Amniotic epithelial cell (primary cell): ENCODE data around the gene EEF1E1.
"Not testable (repeated sequence)": the region's sequence is repeated elsewhere in the genome, so short reads cannot be mapped to it uniquely, and the experiment has no call there.

Experiments used
- DNase-seq: peaks from one replicate; pipeline ENCODE4 v3.0.0-alpha.2; 2010; ENCODE audit warnings: low read depth

The EEF1E1 gene

DNA sequence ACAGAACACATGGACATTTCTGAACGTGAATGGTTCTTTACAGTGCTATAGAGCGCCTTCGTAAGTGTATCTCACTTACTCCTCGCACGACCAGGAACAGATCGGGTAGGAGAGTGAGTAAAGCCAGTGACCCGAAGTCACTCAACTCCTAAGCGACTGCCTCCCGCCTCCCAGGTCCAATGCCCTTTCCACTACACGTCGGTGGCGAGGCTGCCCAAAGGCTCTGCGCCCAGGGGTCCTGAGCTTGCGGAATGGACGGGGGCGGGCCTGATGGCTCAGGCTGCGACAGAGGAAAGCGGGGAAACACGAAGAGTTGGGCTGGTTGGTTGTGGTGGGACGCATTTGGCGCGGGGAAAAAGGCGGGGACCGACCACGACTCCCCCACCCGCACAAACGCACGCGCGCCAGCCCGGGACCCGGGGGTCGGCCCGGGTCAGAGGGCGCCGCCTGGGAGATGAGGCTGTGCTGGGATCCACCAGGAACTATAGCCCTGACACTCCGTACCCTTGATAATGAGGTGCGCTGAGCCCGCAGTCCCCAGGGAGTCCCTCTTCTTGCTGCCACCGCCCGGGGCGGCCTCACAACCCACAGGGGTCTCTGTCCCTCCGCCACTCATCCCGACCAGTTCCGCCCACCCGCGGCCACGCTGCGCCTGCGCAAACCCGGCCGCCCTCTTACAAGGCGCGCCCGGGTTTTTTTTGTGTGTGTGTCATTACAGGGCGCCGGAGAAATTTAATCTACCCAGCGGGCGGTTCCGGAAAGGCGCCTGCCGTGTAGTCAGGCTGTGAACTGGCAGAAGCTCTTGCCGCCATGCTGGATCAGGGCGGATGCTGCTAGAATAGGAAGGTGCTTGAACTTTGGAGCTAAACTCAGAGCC lies 38.3 kb downstream of the EEF1E1 start, which contains the start of gene BLOC1S5:
BLOC1S5 (minus strand) TSS at position 629 of the 877 bp plus-strand sequence; CDS start at position 616, 13 bp downstream.
- peak; percentile 94 for DNase-seq

DNA sequence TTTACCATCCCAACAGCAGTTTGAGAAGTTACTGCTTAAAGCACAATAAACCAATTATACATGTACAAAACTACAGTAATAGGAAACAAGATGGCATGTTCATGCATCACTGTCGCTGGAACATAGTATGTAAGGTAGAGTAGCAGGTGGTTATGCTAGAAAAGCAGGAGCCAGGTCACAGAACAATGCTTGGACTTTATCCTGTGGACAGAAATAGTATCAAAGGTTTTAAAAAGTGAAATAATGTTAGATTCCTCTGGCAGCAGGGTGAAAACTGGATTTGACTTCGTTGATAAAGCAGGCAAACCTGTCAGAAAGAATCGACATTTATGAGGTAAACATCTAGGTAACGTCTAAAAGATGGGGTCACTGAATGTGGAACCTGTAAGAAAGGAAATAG lies 40.6 kb downstream of the EEF1E1 start:
- DNase-seq: no peak

DNA sequence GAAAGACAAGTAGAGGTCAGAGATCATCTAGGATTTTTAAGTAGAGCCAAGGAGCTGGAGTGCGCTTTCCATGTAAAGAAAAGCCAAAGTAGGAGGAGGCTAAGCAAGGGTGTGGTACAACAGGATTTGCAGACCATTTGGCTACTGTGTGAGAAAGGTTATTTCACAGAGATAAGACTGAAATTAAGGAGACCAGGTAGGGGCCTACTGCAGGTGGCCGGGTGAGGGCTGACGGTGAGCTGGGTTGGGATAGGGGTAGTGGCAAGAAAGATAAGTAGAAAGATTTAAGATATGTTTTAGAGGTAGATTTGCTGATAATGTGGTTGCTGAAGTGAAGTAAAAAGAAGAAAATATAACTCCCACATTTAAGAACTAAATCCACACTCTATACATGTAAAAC lies 42.0 kb downstream of the EEF1E1 start:
- DNase-seq: no peak

DNA sequence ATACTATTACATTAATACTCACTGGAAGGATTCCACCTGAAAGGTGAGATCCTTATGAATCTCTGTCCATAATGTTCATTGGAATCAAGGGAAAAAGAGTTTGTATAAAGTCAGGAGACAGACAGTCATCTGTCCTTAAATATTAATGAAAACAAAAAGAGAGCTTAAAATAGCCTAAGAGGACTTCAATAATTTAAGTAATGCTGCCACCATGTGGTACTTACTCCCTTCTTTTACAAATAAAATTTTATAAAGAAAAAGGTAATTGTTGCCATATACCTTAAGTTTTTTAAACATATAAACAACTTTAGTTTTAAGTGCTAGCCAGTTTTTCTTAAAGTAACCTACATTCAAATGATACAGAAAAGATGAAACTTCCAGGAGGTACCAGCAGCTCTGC lies 43.2 kb downstream of the EEF1E1 start:
- DNase-seq: peak; percentile 49

DNA sequence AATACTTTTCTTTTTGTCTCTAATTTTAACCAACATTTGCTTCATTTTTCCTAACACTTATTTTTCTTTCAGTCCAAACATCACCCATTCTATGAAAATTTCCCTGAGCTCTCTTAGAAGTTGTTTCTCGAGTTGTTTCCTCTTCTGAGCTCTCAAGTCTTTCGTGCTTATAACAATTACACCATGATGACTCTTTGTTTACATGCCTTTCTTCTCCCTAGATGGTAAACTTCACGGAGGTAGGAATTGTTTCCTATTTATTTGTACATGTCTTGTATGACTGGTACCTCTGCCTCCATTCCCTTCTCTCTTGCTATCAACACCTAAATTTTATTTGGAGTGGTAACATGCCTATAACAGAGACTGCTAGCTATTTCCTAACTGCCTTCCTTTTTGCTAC lies 44.6 kb downstream of the EEF1E1 start:
- no peak for DNase-seq

DNA sequence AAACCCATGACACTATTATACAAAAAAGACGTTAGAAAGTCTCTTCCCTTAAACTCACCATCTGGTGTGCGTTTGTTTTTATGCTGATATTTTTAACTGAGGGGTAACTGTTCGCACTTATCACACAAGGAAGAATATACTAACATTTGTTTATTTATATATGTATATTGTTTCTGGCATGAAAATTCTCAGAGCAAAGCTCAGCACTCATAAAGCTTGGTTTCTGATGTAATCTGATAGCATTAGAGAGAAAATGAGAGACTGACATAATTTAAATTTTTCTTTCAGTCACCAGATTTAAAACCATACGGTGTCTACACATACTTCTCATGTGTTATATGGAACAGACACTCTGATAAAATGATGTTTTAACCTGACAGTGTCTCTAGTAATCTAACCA lies 45.1 kb downstream of the EEF1E1 start:
- no peak for DNase-seq

DNA sequence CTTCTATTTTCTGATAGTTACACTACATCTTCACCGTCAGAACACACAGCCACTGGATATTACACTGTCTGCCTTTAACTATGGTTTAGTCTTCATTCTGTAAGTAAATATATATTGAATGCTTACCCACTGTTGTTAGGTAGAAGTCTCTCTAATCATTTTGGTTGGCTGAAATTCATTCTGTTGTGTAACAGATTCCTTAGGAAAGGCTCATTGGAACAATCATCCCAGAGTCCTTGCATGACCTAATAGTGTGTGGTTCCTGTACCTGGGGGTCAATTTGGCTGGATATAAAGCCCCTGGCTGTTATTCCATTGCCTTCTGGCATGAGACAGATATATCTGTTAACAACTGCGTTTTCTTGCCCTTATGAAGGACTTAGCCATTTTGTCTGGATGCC lies 48.1 kb downstream of the EEF1E1 start:
- DNase-seq: peak; percentile 54

DNA sequence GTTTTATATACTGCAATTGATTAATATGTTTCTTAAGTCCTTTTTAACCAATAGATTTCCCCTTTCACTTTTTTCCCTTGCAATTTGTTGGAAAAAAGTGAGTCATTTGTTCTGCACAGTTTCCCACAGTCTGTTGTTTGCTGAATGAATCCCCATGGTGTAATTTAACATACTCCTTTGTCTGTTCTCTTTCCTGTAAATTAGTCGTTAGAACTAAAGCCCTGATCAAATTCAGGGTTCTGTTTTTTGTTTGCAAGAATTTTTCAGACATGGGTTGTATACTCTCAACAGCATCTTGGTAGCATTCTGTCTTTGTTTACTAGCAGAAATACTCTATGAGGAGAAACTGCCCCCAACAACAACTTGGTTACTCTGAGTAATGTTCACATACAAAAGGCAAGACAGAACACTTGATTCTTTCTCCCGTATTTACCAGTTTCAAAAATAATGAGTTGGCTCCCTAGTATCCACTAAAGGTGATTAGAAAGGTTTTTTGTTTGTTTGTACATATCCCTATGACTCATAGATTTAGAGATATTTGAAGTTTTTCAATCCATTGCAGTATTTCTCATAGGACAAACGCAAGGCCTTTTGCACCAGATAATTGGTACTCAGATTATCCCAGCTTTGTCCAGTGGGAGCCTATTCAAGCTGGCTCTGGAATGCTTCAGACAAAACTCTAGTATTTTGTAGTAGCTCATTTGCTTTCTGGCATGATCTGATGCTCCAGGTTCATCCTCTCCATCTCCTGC lies 54.6 kb downstream of the EEF1E1 start:
- DNase-seq: peak; percentile 80

DNA sequence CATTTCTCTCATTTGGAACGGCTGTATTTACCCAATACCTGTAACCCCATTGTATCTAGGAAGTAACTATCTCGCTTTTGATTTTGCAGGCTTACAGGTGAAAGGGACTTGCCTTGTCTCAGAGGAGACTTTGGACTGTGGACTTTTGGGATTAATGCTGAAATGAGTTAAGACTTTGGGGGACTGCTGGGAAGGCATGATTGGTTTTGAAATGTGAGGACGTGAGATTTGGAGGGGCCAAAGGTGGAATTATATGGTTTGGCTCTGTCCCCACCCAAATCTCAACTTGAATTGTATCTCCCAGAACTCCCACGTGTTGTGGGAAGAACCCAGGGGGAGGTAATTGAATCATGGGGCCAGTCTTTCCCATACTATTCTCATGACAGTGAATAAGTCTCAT lies 56.6 kb downstream of the EEF1E1 start:
- DNase-seq: not testable (repeated sequence)

DNA sequence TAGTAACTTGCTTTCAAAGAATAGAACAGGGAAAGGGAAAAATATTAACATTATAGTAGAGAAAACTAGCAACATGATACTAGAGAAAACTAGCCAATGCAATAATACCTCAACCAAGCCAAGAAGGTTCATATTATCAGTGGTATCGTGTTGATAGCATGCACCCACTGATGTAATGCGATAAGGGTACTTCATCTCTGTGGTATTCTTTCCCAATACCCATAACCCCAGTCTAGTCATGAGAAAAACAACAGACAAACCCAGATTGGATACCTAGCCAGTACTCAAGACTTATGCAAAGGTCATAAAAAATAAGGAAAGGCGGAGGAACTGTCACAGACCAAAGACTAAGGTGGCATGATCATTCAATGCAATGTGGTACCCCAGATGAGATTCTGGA lies 59.1 kb downstream of the EEF1E1 start:
- peak; percentile 74 for DNase-seq

DNA sequence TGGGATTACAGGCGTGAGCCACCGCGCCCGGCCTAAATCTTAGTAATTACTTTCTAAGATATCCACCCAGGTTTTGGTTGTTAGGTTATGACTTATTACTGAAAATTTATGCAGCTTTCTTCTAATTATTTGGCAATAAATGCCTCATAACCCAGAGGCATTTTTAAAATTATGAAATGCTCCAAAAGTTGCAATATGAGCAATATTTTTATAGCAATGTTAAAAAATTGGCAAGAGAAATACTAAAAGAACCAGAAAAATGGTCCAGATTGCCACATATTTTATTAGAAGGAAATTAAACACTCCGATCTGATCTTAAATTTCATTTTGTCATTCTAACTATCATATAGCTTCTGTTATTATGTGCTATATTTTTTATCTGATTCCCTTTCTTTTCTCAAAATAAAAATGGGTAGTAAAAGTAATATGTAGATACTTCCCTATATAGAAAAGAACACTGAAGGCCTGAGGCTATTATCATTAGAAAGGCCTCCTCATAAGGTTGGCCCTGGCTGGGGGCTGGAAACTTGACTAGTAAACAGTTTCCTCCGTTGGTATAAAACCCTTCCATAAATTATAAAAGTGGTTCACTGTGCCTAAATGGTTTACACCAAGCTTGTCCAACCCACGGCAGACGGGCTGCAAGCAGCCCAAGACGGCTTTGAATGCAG lies 60.3 kb downstream of the EEF1E1 start:
- no peak for DNase-seq

DNA sequence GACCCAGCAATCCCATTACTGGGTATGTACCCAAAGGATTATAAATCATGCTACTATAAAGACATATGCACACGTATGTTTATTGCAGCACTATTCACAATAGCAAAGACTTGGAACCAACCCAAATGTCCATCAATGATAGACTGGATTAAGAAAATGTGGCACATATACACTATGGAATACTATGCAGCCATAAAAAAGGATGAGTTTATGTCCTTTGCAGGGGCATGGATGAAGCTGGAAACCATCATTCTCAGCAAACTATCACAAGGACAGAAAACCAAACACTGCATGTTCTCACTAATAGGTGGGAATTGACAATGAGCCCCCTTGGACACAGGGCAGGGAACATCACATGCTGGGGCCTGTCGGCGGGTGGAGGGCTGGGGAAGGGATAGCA lies 68.2 kb downstream of the EEF1E1 start:
- DNase-seq: not testable (repeated sequence)

DNA sequence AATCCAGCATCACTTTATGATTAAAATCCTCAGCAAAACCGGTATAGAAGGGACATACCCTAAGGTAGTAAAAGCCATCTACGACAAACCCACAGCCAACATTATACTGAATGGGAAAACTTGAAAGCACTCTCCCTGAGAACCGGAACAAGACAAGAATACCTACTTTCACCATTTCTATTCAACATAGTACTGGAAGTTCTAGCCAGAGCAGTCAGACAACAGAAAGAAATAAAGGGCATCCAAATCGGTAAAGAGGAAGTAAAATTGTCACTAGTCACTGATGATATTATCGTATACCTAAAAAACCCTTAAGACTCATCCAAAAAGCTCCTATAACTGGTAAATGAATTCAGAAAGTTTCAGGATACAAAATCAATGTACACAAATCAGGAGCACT lies 71.4 kb downstream of the EEF1E1 start:
- DNase-seq: no peak
